Nephron progenitor cell (in vitro differentiated cells): ENCODE measurements around the gene GRIK5.
A peak's percentile ranks its signal among the peaks of the same experiment; 100 is the strongest.
"Not testable (repeated sequence)": the region's sequence is repeated elsewhere in the genome, so short reads cannot be mapped to it uniquely, and the experiment has no call there.

Source experiments
- DNase-seq: peaks from one replicate; pipeline ENCODE4 v3.0.0; 2021
- H3K27ac Mint-ChIP-seq: 2 replicates; pipeline ENCODE4 v1.8.0; 2021; ENCODE audit warnings: mild to moderate bottlenecking, moderate library complexity, mixed read lengths
- H3K27me3 Mint-ChIP-seq: 2 replicates; pipeline ENCODE4 v1.8.0; 2021; ENCODE audit warnings: mild to moderate bottlenecking, low read depth, mixed read lengths; ENCODE audit not compliant: poor library complexity
- H3K36me3 Mint-ChIP-seq: 2 replicates; pipeline ENCODE4 v1.8.0; 2021; ENCODE audit warnings: low read depth, mixed read lengths
- H3K4me1 Mint-ChIP-seq: 2 replicates; pipeline ENCODE4 v1.8.0; 2021; ENCODE audit warnings: mixed read lengths
- H3K4me3 Mint-ChIP-seq: 2 replicates; pipeline ENCODE4 v1.8.0; 2021; ENCODE audit warnings: mild to moderate bottlenecking, moderate library complexity, mixed read lengths
- H3K9me3 Mint-ChIP-seq: 2 replicates; pipeline ENCODE4 v1.8.0; 2021; ENCODE audit warnings: mild to moderate bottlenecking, moderate library complexity, mixed read lengths
- CTCF ChIP-seq: fragments of 200-600 bp; sonication (generic); IDR thresholded peaks from 2 replicates; pipeline ENCODE4 v1.5.0; 2021; ENCODE audit warnings: antibody characterized with exemption

The GRIK5 gene

GRCh38 chr19:42108527-42109389 lies 38.8 kb upstream of the GRIK5 start:
- H3K4me3 Mint-ChIP-seq = no peak overlapping the region
- H3K9me3 Mint-ChIP-seq = no peaks in the 10 kb centered on the region
- H3K4me1 Mint-ChIP-seq = peaks cover 23% of the 10 kb centered on the region
- DNase-seq = peak; percentile 89
- H3K27me3 Mint-ChIP-seq = peaks cover 55% of the 10 kb centered on the region
- no peak overlapping the region for H3K27ac Mint-ChIP-seq
- no peaks in the 10 kb centered on the region for H3K36me3 Mint-ChIP-seq
- peak; percentile 100 for TF ChIP-seq CTCF

DNA sequence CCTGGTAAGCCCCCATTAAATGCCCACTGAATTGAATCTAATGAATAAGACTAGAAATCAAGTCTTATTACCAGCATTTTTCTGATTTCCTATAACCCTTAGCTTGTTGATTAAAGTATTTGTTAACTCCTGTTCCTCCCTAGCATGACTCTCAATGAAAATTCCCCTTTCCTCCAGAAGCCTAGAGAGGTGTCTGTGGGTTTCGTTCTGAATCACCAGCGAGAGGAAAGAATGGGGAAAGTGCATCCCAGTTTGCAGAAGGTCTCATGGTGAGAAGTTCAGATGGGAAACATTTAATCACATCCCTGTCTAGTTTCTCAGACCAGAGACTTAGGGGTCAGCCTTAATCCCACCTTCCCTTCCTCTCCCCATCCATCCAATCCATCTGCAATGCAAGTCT lies 35.4 kb upstream of the GRIK5 start:
- no peak for TF ChIP-seq CTCF

DNA sequence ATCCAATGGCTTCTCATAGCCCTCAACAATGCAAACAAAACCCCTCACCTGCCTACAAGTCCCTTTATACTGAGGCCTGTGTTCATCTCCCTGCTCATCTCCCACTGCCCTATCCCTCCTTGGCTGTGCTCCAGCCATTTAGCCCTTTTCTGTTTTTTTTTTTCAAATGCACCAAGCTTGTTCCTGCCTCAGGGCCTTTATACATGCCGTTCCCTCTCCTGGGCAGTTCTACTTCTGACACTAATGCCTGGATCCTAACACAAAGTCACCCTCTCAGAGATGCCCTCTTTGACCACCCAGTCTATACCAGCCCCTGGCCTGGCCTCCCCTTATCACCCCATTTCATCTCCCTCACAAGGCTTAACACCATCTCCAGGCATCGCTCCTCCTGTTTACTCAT lies 32.9 kb upstream of the GRIK5 start:
- H3K27ac Mint-ChIP-seq = no peak overlapping the region
- no peak for TF ChIP-seq CTCF
- no peaks in the 10 kb centered on the region for H3K36me3 Mint-ChIP-seq
- H3K9me3 Mint-ChIP-seq = no peaks in the 10 kb centered on the region
- H3K4me3 Mint-ChIP-seq = no peak overlapping the region
- no peak for DNase-seq
- peaks cover 3% of the 10 kb centered on the region for H3K4me1 Mint-ChIP-seq
- peaks cover 49% of the 10 kb centered on the region for H3K27me3 Mint-ChIP-seq

More for the DNA sequence above, 35.4 kb upstream of the GRIK5 start:
- Mint-ChIP-seq H3K27ac (no peak overlapping the region), H3K4me1 (peaks cover 11% of the 10 kb centered on the region), H3K4me3 (no peak overlapping the region), H3K27me3 (peaks cover 56% of the 10 kb centered on the region), H3K36me3 (no peaks in the 10 kb centered on the region), H3K9me3 (no peaks in the 10 kb centered on the region)
- no peak for DNase-seq

DNA sequence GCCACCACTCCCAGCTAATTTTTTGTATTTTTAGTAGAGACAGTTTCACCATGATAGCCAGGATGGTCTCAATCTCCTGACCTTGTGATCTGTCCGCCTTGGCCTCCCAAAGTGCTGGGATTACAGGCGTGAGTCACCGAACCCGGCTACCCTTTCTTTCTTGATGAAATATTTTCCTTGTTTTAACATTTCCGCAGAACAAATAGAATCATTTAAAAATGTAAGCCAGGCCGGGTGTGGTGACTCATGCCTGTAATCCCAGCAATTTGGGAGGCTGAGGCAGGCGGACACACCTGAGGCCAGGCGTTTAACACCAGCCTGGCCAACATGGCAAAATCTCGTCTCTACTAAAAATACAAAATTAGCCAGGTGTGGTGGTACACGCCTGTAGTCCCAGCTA lies 30.2 kb upstream of the GRIK5 start:
- peaks cover 48% of the 10 kb centered on the region for H3K27me3 Mint-ChIP-seq
- H3K4me3 Mint-ChIP-seq = not testable (repeated sequence)

GRCh38 chr19:42099336-42099925 lies 29.4 kb upstream of the GRIK5 start:
- Mint-ChIP-seq H3K36me3 (no peaks in the 10 kb centered on the region), H3K9me3 (no peaks in the 10 kb centered on the region), H3K4me3 (no peak overlapping the region), H3K27ac (no peak overlapping the region), H3K27me3 (peaks cover 46% of the 10 kb centered on the region), H3K4me1 (peaks cover 15% of the 10 kb centered on the region)
- no peak for TF ChIP-seq CTCF
- no peak for DNase-seq

More for the DNA sequence above, 30.2 kb upstream of the GRIK5 start:
- not testable (repeated sequence) for H3K36me3 Mint-ChIP-seq, H3K27ac Mint-ChIP-seq, DNase-seq, H3K9me3 Mint-ChIP-seq
- H3K4me1 Mint-ChIP-seq = peaks cover 11% of the 10 kb centered on the region

DNA sequence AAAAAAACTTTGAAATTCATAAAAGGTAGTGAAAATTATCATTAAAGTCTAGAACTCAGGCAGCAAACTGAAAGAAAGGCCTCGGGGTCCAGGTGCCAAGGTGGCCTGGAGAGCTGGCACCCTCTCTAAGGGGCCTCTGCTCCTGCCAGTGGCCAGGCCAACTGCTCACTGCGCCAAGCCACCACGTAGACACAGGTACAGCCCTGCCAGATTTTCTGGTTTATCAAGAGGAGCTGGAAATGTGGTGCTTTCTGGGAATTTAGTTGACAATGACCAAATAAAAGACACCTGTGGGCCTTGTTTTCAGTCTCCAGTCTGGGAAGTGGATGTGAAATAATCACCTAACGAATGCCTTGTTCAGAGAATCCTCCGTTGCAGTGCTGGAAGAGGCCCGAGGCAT lies 28.8 kb upstream of the GRIK5 start:
- no peaks in the 10 kb centered on the region for H3K9me3 Mint-ChIP-seq
- no peak overlapping the region for H3K4me3 Mint-ChIP-seq
- TF ChIP-seq CTCF = no peak
- H3K36me3 Mint-ChIP-seq = no peaks in the 10 kb centered on the region
- H3K27me3 Mint-ChIP-seq = peaks cover 43% of the 10 kb centered on the region
- DNase-seq = no peak
- peaks cover 21% of the 10 kb centered on the region for H3K4me1 Mint-ChIP-seq
- no peak overlapping the region for H3K27ac Mint-ChIP-seq
